Testis (tissue), 3 donors: ENCODE measurements around the gene ITPKB. TPM values are rescaled to one million over a fixed set of nuclear protein-coding genes. Genes with fewer than 3 reads are reported as not detected.

Experiments used
- DNase-seq: peaks from one replicate; pipeline ENCODE4 v3.0.0-alpha.2; 2019
- H3K27ac ChIP-seq, 2 donors: fragments of 200-600 bp; sonication (generic); one replicate each; pipeline ENCODE4 v1.5.1; 2019
- H3K27me3 ChIP-seq: fragments of 200-600 bp; sonication (generic); one replicate; pipeline ENCODE4 v1.5.1; 2019
- H3K36me3 ChIP-seq: fragments of 200-600 bp; sonication (generic); one replicate; pipeline ENCODE4 v1.5.1; 2017; ENCODE audit warnings: low read depth; ENCODE audit errors: missing control alignments
- H3K4me1 ChIP-seq: fragments of 200-600 bp; sonication (generic); one replicate; pipeline ENCODE4 v1.5.1; 2019
- H3K4me3 ChIP-seq, 2 donors: fragments of 200-600 bp; sonication (generic); one replicate each; pipeline ENCODE4 v1.5.1; 2017 to 2019
- H3K9me3 ChIP-seq: fragments of 200-600 bp; sonication (generic); one replicate; pipeline ENCODE4 v1.5.1; 2017
- CTCF ChIP-seq, 3 experiments: fragments of 450-650 bp in 2 of 3; fragments of 200-600 bp in 1 of 3; sonication (generic) in 1 of 3; IDR thresholded peaks; one replicate each; pipeline ENCODE4 v1.5.1; 2016 to 2019; ENCODE audit warnings: antibody characterized with exemption in 3 of 3, mild to moderate bottlenecking in 2 of 3, moderate library complexity in 1 of 3
- POLR2A ChIP-seq: fragments of 450-650 bp; IDR thresholded peaks from one replicate; pipeline ENCODE4 v1.6.1; 2017; ENCODE audit warnings: antibody characterized with exemption, mild to moderate bottlenecking, moderate library complexity
- WGBS, 2 donors: methylation state at CpG; one replicate each; pipeline ENCODE4 v1.1.5; 2018; 5-methylcytosine and 5-hydroxymethylcytosine counted together
- intact Hi-C: fragments of 100-400 bp; cut with DNase I; formaldehyde crosslinking; loops from one replicate; pipeline ENCODE4 v1.15.1; 2023; ENCODE audit warnings: low total_unique reads
- polyA plus RNA-seq: library from polyadenylated mRNA; stranded (reverse); fragments of 350-450 nt; fragmentation: Illumina TruSeq; extraction: RNeasy Lipid Tissue Mini Kit (QIAGEN cat#74804); gene quantifications from one replicate; pipeline ENCODE4 v1.2.3, GENCODE V29; 2014; ENCODE audit warnings: low read depth, low replicate concordance; ENCODE audit not compliant: insufficient read depth
- total RNA-seq, 2 donors: library from RNA; depleted of rRNA; stranded (reverse); fragments of >200 nt; gene quantifications; one replicate each; pipeline ENCODE4 v1.2.3, GENCODE V29; 2016

ITPKB gene
- total and polyA plus RNA-seq, 3 donors from 2014 or later, result 11.4 to 18.0 (median 13.5) TPM

- 84 to 87% methylated on average over 4 of the region's 4 CpGs for WGBS, 2 donors
Measured at GRCh38 chr1:226733304-226733703, 5.8 kb downstream of the ITPKB start.

GRCh38 chr1:226732856-226733291 is 6.2 kb downstream of the ITPKB start:
- intact Hi-C loops, result loop anchor here (10.0 kb wide), 1 partner anchor 88 kb away; no protein-coding TSS in a partner anchor

More at GRCh38 chr1:226733304-226733703, 5.8 kb downstream of the ITPKB start:
- no peak overlapping the region for H3K27ac ChIP-seq
- TF ChIP-seq POLR2A (no peak), CTCF (IDR thresholded peaks at IDR 0.05) (no peak)
- no peak for DNase-seq
- H3K4me3 ChIP-seq, result no peak overlapping the region
- intact Hi-C loops, result loop anchor here (10.0 kb wide), 1 partner anchor 89 kb away; no protein-coding TSS in a partner anchor
- no peaks in the 10 kb centered on the region for H3K36me3 ChIP-seq
- H3K27me3 ChIP-seq, result no peaks in the 10 kb centered on the region
- H3K4me1 ChIP-seq, result peaks cover 11% of the 10 kb centered on the region
- H3K9me3 ChIP-seq, result no peaks in the 10 kb centered on the region

GRCh38 chr1:226731257-226731893 is 7.7 kb downstream of the ITPKB start:
- Histone ChIP-seq H3K4me1 (peaks cover 4% of the 10 kb centered on the region), H3K27ac (no peak overlapping the region), H3K4me3 (no peak overlapping the region), H3K27me3 (no peaks in the 10 kb centered on the region), H3K9me3 (no peaks in the 10 kb centered on the region), H3K36me3 (no peaks in the 10 kb centered on the region)
- no peak for DNase-seq
- TF ChIP-seq POLR2A, result no peak
- no peak for TF ChIP-seq CTCF (IDR thresholded peaks at IDR 0.05)
- WGBS, 2 donors, result 77 to 80% methylated on average over 3 of the region's 3 CpGs
- intact Hi-C loops, result loop anchor here (10.0 kb wide), 1 partner anchor 87 kb away; no protein-coding TSS in a partner anchor

More at GRCh38 chr1:226732856-226733291, 6.2 kb downstream of the ITPKB start:
- no peak for DNase-seq
- no peak overlapping the region for H3K27ac ChIP-seq
- WGBS, 2 donors, result 82 to 86% methylated on average over 4 of the region's 4 CpGs
- H3K4me1 ChIP-seq, result peaks cover 11% of the 10 kb centered on the region
- TF ChIP-seq CTCF (IDR thresholded peaks at IDR 0.05) (no peak), POLR2A (no peak)
- H3K27me3 ChIP-seq, result no peaks in the 10 kb centered on the region
- H3K9me3 ChIP-seq, result no peaks in the 10 kb centered on the region
- H3K36me3 ChIP-seq, result no peaks in the 10 kb centered on the region
- H3K4me3 ChIP-seq, result no peak overlapping the region

GRCh38 chr1:226730836-226731235 is 8.2 kb downstream of the ITPKB start:
- intact Hi-C loops, result loop anchor here (10.0 kb wide), 1 partner anchor 86 kb away; no protein-coding TSS in a partner anchor
- no peak for DNase-seq
- TF ChIP-seq CTCF (IDR thresholded peaks at IDR 0.05) (no peak), POLR2A (no peak)
- Histone ChIP-seq H3K4me1 (peaks cover 1% of the 10 kb centered on the region), H3K9me3 (no peaks in the 10 kb centered on the region), H3K27me3 (no peaks in the 10 kb centered on the region), H3K4me3 (no peak overlapping the region), H3K27ac (no peak overlapping the region), H3K36me3 (no peaks in the 10 kb centered on the region)
- 70 to 81% methylated on average over 3 of the region's 3 CpGs for WGBS, 2 donors
